ENCODE results near the gene MPRIP.

MPRIP gene

DNA sequence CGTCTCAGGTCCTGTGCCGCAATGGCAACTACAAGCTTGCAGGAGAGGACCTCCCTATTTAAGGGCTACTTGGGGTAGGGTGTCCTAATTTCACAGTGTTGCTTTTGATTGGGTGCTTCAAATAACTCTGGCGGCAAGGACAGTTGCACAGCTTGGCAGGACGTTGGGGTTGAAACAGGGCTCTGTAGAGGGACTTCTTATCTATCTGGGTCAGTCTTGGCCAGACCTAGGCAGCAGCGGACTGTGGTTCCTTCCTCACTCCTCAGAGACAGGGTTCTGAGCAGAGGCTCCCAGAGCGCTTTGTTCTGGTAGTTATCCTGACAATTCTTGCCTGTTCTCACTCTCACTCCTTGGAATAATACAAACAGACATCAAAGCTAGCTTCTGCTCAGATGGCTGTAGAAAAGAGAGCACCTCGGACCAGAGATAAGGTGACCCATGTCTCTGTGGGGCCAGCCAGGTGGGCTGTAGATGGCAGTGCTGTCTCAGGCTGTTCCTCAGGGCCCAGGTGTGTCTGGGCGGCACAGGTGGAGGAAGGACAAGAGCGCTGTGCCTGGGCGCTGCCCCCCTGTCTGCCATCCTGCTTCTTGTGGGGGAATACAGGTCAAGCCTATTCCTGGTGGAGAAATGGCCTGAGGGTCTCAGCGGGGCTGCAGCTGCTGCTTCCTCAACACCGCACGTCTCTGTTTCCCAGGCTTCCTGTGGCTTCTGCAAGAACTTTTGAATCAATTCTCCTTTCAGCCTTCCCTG lies 102.8 kb downstream of the MPRIP start:
- TF ChIP-seq TCF12 (IDR thresholded peaks at IDR 0.05; ENCODE audit: low read depth) (no peak), CREB1 (IDR thresholded peaks at IDR 0.05; ENCODE audit: low read depth) (no peak), RAD21 (IDR thresholded peaks at IDR 0.05; ENCODE audit: low read depth) (no peak), CEBPB (IDR thresholded peaks at IDR 0.05) (no peak), EGR1 (IDR thresholded peaks at IDR 0.05) (no peak), NFIC (IDR thresholded peaks at IDR 0.05) (no peak), EP300 (IDR thresholded peaks at IDR 0.05; ENCODE audit: borderline replicate concordance) (no peak), ZBTB7A (IDR thresholded peaks at IDR 0.05; ENCODE audit: low read depth) (no peak), FOXM1 (IDR thresholded peaks at IDR 0.05; ENCODE audit: borderline replicate concordance, low read depth) (no peak), YY1 (IDR thresholded peaks at IDR 0.05; ENCODE audit: low read depth) (no peak), TEAD4 (IDR thresholded peaks at IDR 0.05) (no peak)
- TF ChIP-seq, protein P1, sequence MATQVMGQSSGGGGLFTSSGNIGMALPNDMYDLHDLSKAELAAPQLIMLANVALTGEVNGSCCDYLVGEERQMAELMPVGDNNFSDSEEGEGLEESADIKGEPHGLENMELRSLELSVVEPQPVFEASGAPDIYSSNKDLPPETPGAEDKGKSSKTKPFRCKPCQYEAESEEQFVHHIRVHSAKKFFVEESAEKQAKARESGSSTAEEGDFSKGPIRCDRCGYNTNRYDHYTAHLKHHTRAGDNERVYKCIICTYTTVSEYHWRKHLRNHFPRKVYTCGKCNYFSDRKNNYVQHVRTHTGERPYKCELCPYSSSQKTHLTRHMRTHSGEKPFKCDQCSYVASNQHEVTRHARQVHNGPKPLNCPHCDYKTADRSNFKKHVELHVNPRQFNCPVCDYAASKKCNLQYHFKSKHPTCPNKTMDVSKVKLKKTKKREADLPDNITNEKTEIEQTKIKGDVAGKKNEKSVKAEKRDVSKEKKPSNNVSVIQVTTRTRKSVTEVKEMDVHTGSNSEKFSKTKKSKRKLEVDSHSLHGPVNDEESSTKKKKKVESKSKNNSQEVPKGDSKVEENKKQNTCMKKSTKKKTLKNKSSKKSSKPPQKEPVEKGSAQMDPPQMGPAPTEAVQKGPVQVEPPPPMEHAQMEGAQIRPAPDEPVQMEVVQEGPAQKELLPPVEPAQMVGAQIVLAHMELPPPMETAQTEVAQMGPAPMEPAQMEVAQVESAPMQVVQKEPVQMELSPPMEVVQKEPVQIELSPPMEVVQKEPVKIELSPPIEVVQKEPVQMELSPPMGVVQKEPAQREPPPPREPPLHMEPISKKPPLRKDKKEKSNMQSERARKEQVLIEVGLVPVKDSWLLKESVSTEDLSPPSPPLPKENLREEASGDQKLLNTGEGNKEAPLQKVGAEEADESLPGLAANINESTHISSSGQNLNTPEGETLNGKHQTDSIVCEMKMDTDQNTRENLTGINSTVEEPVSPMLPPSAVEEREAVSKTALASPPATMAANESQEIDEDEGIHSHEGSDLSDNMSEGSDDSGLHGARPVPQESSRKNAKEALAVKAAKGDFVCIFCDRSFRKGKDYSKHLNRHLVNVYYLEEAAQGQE (IDR thresholded peaks at IDR 0.05; ENCODE audit: low read depth): no peak
- TF ChIP-seq, protein P2, sequence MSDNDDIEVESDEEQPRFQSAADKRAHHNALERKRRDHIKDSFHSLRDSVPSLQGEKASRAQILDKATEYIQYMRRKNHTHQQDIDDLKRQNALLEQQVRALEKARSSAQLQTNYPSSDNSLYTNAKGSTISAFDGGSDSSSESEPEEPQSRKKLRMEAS (IDR thresholded peaks at IDR 0.05): no peak
- TF ChIP-seq, protein P3, sequence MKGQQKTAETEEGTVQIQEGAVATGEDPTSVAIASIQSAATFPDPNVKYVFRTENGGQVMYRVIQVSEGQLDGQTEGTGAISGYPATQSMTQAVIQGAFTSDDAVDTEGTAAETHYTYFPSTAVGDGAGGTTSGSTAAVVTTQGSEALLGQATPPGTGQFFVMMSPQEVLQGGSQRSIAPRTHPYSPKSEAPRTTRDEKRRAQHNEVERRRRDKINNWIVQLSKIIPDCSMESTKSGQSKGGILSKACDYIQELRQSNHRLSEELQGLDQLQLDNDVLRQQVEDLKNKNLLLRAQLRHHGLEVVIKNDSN (IDR thresholded peaks at IDR 0.05): no peak

DNA sequence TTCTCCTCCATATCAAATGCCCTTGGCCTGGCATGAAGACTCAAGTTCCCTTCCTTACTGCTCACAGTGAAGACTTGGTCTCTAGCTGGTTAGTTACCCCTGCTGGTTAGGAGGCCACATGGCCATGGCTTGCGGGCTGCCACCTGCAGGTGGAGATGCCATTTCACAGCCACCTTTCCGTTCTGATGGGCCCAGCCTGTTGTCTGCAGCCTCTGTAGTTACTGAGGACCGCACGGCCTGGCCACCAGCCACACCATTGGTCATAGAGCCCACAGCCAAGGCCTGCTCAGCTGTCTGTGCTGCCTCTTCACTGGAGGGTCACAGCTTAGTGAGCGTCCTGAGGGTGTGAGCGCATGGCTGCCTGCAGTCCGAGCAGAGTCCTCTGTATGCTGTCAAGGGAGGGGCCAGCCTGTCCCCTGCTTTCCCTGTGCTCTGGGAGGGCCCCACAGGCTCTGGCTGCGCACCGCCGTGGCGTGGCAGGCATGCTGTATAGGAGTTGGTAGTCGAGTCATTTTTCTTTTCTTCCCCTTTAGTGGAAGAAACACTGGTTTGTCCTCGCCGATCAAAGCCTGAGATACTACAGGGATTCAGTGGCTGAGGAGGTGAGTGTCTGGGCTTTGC lies 104.6 kb downstream of the MPRIP start:
- no peak for TF ChIP-seq TEAD4 (IDR thresholded peaks at IDR 0.05)
- no peak for TF ChIP-seq ZBTB7A (IDR thresholded peaks at IDR 0.05; ENCODE audit: low read depth)
- TF ChIP-seq EGR1 (IDR thresholded peaks at IDR 0.05): no peak

DNA sequence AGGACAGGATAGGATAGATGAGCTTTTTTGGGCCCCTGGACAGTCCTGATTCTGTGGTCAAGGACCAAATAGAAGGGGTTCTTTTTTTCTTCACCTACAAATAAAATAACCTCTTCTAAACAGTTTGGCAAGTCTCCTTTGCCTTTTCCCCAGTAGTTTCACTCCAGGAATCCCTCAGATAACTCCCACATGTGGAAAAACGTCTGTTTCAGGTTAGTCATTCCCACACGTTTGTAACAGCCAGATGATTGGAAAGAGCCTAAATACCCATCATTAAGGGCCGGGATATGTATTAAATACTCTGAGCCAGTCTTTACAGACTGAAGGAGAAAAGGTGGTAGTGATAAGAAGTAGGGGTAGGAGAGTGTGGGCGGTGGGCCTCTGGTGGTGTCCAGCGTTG lies 105.6 kb downstream of the MPRIP start:
- TF ChIP-seq CEBPB (IDR thresholded peaks at IDR 0.05): no peak
- TF ChIP-seq FOXM1 (IDR thresholded peaks at IDR 0.05; ENCODE audit: borderline replicate concordance, low read depth): no peak
- TF ChIP-seq EP300 (IDR thresholded peaks at IDR 0.05; ENCODE audit: borderline replicate concordance): no peak
- TF ChIP-seq, protein P3 (IDR thresholded peaks at IDR 0.05): no peak
- no peak for TF ChIP-seq YY1 (IDR thresholded peaks at IDR 0.05; ENCODE audit: low read depth)

DNA sequence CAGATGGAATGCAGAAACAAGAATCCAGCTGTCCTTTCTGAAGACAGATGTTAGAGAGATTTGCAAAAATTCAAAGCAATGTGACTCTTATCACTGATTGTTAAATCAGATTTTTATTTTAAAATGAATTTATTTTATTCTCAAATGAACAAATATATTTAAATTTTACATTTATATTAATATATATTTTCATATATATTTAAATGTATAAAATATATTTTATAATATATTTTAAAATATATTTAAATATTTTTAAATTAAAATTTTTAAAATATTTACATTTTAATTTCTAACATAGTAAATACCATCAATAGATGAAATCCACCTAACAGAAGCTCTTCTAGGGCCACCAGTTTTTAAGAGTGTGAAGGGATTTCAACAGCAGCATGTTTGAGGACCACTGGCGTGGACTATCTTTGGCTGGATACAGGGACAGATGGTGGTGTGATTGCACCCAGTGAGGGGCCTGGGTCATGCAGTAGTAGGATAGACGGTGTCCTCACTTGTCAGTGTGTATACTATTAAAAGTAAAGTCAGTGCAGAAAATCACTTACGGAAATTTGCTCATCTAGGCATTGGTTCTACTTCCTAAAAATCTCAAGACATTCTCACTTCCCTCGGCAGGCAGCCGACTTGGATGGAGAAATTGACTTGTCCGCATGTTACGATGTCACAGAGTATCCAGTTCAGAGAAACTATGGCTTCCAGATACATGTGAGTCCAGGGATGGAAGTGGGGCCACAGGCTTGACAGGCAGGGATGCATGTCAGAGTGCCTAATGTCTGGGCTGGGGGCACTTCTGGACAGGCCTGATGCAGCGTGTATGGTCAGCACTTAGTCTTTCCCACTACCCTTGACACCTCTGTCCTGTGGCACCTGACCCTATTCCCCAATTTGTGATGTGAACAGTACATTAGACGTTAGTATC lies 107.5 kb downstream of the MPRIP start:
- TF ChIP-seq FOXM1 (IDR thresholded peaks at IDR 0.05; ENCODE audit: borderline replicate concordance, low read depth) (no peak), CEBPB (IDR thresholded peaks at IDR 0.05) (no peak), EGR1 (IDR thresholded peaks at IDR 0.05) (no peak), TAF1 (IDR thresholded peaks at IDR 0.05; ENCODE audit: low read depth) (no peak), TCF12 (IDR thresholded peaks at IDR 0.05; ENCODE audit: low read depth) (no peak), CREB1 (IDR thresholded peaks at IDR 0.05; ENCODE audit: low read depth) (no peak), YY1 (IDR thresholded peaks at IDR 0.05; ENCODE audit: low read depth) (no peak), RAD21 (IDR thresholded peaks at IDR 0.05; ENCODE audit: low read depth) (no peak), EP300 (IDR thresholded peaks at IDR 0.05; ENCODE audit: borderline replicate concordance) (no peak), TEAD4 (IDR thresholded peaks at IDR 0.05) (no peak), NFIC (IDR thresholded peaks at IDR 0.05) (no peak), ZBTB7A (IDR thresholded peaks at IDR 0.05; ENCODE audit: low read depth) (no peak)
- TF ChIP-seq, protein P2 (IDR thresholded peaks at IDR 0.05): no peak
- TF ChIP-seq, protein P3 (IDR thresholded peaks at IDR 0.05): no peak
- TF ChIP-seq, protein P1 (IDR thresholded peaks at IDR 0.05; ENCODE audit: low read depth): no peak

DNA sequence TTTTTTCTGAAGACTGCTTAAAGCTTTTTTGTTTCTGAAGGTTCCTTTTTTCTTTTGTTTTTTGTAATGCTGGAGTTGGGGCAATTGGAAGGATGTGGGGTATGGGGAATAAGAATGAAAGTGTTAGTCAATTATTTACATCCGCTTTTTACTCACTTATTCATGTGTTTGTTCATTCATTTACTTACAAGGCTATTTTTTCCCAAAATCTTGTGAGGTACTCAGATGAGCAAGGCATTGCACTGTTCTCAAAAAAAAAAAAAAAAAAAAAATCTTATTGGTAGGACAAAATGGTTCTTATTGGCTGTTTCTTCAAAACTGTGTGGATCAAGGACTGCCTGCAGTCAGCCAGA lies 108.2 kb downstream of the MPRIP start:
- no peak for TF ChIP-seq TAF1 (IDR thresholded peaks at IDR 0.05; ENCODE audit: low read depth)
- TF ChIP-seq, protein P2 (IDR thresholded peaks at IDR 0.05): no peak
- no peak for TF ChIP-seq CREB1 (IDR thresholded peaks at IDR 0.05; ENCODE audit: low read depth)
- no peak for TF ChIP-seq EGR1 (IDR thresholded peaks at IDR 0.05)
- no peak for TF ChIP-seq TCF12 (IDR thresholded peaks at IDR 0.05; ENCODE audit: low read depth)
- no peak for TF ChIP-seq EP300 (IDR thresholded peaks at IDR 0.05; ENCODE audit: borderline replicate concordance)

All from Ishikawa (cell line).